ENCODE measurements around the gene STXBP6. TPM values are rescaled to one million over a fixed set of nuclear protein-coding genes. Genes with fewer than 3 reads are reported as not detected.

STXBP6 gene
- total RNA-seq, 2 experiments from 2014 or later = not detected

- no peak overlapping the region for H3K27ac Mint-ChIP-seq
- intact Hi-C loops (cut with DNase I, micrococcal nuclease) = no loop called here
- DNase-seq = no peak
- H3K4me3 Mint-ChIP-seq = no peak overlapping the region
- H3K27me3 Mint-ChIP-seq = peaks cover 42% of the 10 kb centered on the region
- Histone ChIP-seq H3K27ac (ENCODE audit: low read depth in 1 of 2, low read length in 2 of 2) (no peak overlapping the region), H3K9me3 (ENCODE audit: control insufficient read depth in 1 of 2, insufficient read depth in 1 of 2, low read length in 2 of 2) (no peaks in the 10 kb centered on the region), H3K27me3 (ENCODE audit: control insufficient read depth in 1 of 2, insufficient read depth in 2 of 2, low read length in 2 of 2) (peaks cover 5 to 8% of the 10 kb centered on the region in 2 experiments), H3K4me1 (ENCODE audit: insufficient read depth, low read length) (no peaks in the 10 kb centered on the region), H3K36me3 (ENCODE audit: insufficient read depth, low read length) (no peaks in the 10 kb centered on the region), H3K4me3 (ENCODE audit: low read length) (no peak overlapping the region)
- no peak for ATAC-seq (ENCODE audit: poor library complexity)
- ChIA-PET CTCF (no interaction called here), POLR2A (no interaction called here)
- TF ChIP-seq CTCF (IDR thresholded peaks at IDR 0.05) = no peak
- no peaks in the 10 kb centered on the region for H3K9me3 Mint-ChIP-seq
- no peaks in the 10 kb centered on the region for H3K36me3 Mint-ChIP-seq (ENCODE audit: low read depth)
- no peaks in the 10 kb centered on the region for H3K4me1 Mint-ChIP-seq (ENCODE audit: low read depth)
Measured at GRCh38 chr14:24887623-24888304, 162.2 kb downstream of the STXBP6 start.

- no peak for ATAC-seq (ENCODE audit: poor library complexity)
- H3K27me3 Mint-ChIP-seq = peaks cover 41% of the 10 kb centered on the region
Measured at GRCh38 chr14:24885410-24885913, 164.5 kb downstream of the STXBP6 start.

GRCh38 chr14:24883576-24883975 is 166.4 kb downstream of the STXBP6 start:
- Histone ChIP-seq H3K27ac (ENCODE audit: low read depth in 1 of 2, low read length in 2 of 2) (no peak overlapping the region), H3K36me3 (ENCODE audit: insufficient read depth, low read length) (no peaks in the 10 kb centered on the region), H3K27me3 (ENCODE audit: control insufficient read depth in 1 of 2, insufficient read depth in 2 of 2, low read length in 2 of 2) (no peaks in the 10 kb centered on the region), H3K4me3 (ENCODE audit: low read length) (no peak overlapping the region), H3K9me3 (ENCODE audit: control insufficient read depth in 1 of 2, insufficient read depth in 1 of 2, low read length in 2 of 2) (no peaks in the 10 kb centered on the region), H3K4me1 (ENCODE audit: insufficient read depth, low read length) (no peaks in the 10 kb centered on the region)
- ChIA-PET CTCF (no interaction called here), POLR2A (no interaction called here)
- DNase-seq (no peak), ATAC-seq (ENCODE audit: poor library complexity) (no peak)
- no peak overlapping the region for H3K4me3 Mint-ChIP-seq
- H3K4me1 Mint-ChIP-seq (ENCODE audit: low read depth) = no peaks in the 10 kb centered on the region
- H3K9me3 Mint-ChIP-seq = no peaks in the 10 kb centered on the region
- no peak overlapping the region for H3K27ac Mint-ChIP-seq
- peaks cover 35% of the 10 kb centered on the region for H3K27me3 Mint-ChIP-seq
- no peak for TF ChIP-seq CTCF (IDR thresholded peaks at IDR 0.05)
- no peaks in the 10 kb centered on the region for H3K36me3 Mint-ChIP-seq (ENCODE audit: low read depth)
- intact Hi-C loops (cut with DNase I, micrococcal nuclease) = no loop called here

More at GRCh38 chr14:24885410-24885913, 164.5 kb downstream of the STXBP6 start:
- Histone ChIP-seq H3K4me1 (ENCODE audit: insufficient read depth, low read length) (no peaks in the 10 kb centered on the region), H3K4me3 (ENCODE audit: low read length) (no peak overlapping the region), H3K9me3 (ENCODE audit: control insufficient read depth in 1 of 2, insufficient read depth in 1 of 2, low read length in 2 of 2) (no peaks in the 10 kb centered on the region), H3K27ac (ENCODE audit: low read depth in 1 of 2, low read length in 2 of 2) (no peak overlapping the region), H3K27me3 (ENCODE audit: control insufficient read depth in 1 of 2, insufficient read depth in 2 of 2, low read length in 2 of 2) (peaks cover 5 to 8% of the 10 kb centered on the region in 2 experiments), H3K36me3 (ENCODE audit: insufficient read depth, low read length) (no peaks in the 10 kb centered on the region)
- Mint-ChIP-seq H3K9me3 (no peaks in the 10 kb centered on the region), H3K4me1 (ENCODE audit: low read depth) (no peaks in the 10 kb centered on the region), H3K4me3 (no peak overlapping the region), H3K36me3 (ENCODE audit: low read depth) (no peaks in the 10 kb centered on the region), H3K27ac (no peak overlapping the region)
- no peak for DNase-seq
- intact Hi-C loops (cut with DNase I, micrococcal nuclease) = no loop called here
- ChIA-PET CTCF (no interaction called here), POLR2A (no interaction called here)
- no peak for TF ChIP-seq CTCF (IDR thresholded peaks at IDR 0.05)

All from CD4-positive, alpha-beta T cell (primary cell).